Gastroesophageal sphincter (tissue), 3 donors: ENCODE results near the gene KRT85.

ENCODE experiments used
- POLR2AphosphoS5 ChIP-seq: sonication (generic); formaldehyde crosslinking; IDR thresholded peaks from one replicate; pipeline ENCODE4 v1.6.1; 2017; ENCODE audit warnings: antibody characterized with exemption
- TF ChIP-seq, protein P1 (sequence below), 4 experiments: fragments of 200-600 bp in 2 of 4; fragments of 450-650 bp in 2 of 4; sonication (generic) in 1 of 4; IDR thresholded peaks; one replicate each; pipeline ENCODE4 v1.5.1; 2017 to 2019; ENCODE audit warnings: antibody characterized with exemption in 4 of 4, mild to moderate bottlenecking in 2 of 4, moderate library complexity in 2 of 4

DNA sequence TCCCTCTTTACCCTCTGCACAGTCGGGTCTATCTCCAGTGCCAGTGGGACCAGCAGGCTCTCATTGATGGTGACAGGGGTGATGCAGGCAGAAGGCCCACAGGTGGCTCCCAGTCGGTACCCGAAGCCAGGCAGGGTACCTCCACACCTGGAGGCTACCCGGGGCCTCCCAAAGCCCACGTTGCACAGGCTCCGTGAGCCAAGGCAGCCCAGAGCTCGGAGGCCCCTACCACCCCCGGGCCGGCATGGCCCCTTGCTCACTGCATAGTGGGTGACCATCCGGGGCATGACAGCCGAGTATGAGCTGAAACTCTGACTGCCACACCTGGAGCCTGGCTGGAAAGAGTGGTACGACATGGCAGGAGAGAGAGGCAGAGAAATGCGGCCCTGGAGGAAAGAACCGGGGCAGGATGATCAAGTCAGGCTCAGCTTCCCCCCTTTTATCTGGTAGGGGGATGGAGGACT is 38.7 kb upstream of the KRT85 start, which contains the start of gene KRT82:
- TF ChIP-seq, protein P1, sequence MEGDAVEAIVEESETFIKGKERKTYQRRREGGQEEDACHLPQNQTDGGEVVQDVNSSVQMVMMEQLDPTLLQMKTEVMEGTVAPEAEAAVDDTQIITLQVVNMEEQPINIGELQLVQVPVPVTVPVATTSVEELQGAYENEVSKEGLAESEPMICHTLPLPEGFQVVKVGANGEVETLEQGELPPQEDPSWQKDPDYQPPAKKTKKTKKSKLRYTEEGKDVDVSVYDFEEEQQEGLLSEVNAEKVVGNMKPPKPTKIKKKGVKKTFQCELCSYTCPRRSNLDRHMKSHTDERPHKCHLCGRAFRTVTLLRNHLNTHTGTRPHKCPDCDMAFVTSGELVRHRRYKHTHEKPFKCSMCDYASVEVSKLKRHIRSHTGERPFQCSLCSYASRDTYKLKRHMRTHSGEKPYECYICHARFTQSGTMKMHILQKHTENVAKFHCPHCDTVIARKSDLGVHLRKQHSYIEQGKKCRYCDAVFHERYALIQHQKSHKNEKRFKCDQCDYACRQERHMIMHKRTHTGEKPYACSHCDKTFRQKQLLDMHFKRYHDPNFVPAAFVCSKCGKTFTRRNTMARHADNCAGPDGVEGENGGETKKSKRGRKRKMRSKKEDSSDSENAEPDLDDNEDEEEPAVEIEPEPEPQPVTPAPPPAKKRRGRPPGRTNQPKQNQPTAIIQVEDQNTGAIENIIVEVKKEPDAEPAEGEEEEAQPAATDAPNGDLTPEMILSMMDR (IDR thresholded peaks at IDR 0.05), result no peak
- TF ChIP-seq POLR2AphosphoS5, result no peak
